Panc1 (cell line): Measurements from ENCODE around the gene CRLF2. TPM values are rescaled to one million over a fixed set of nuclear protein-coding genes. Genes with fewer than 3 reads are reported as not detected.
"Not testable (repeated sequence)": the region's sequence is repeated elsewhere in the genome, so short reads cannot be mapped to it uniquely, and the experiment has no call there.

ENCODE experiments used
- ATAC-seq: fragments of 200-7000 bp; cut with Tn5 transposase; 2 replicates; pipeline ENCODE4 v1.9.1; 2020; ENCODE audit warnings: mild to moderate bottlenecking, moderate library complexity
- BruUV-seq: library from RNA; stranded (reverse); fragments of 400-500 nt; replicated peaks from 2 replicates; lab custom pipeline; 2021; lab: Mats Ljungman, UMichigan
- CTCF ChIA-PET: fragments of 300-600 bp; sonication (Branson Sonifier 250); formaldehyde crosslinking; loops from one replicate; lab custom pipeline; 2022; ENCODE audit warnings: antibody characterized with exemption; lab: Charles Lee
- POLR2A ChIA-PET: fragments of 300-600 bp; sonication (Branson Sonifier 250); formaldehyde crosslinking; loops from one replicate; lab custom pipeline; 2022; ENCODE audit warnings: antibody characterized with exemption; lab: Charles Lee
- DNase-seq: peaks from one replicate; pipeline ENCODE4 v3.0.0-alpha.2; 2010; ENCODE audit warnings: low read depth, low spot score
- H3K27ac ChIP-seq: 2 replicates; pipeline ENCODE4 v1.5.1; 2011; ENCODE audit warnings: mild to moderate bottlenecking, low read length, inconsistent platforms
- H3K27me3 ChIP-seq: fragments of 200-500 bp; sonication (Bioruptor generic); 2 replicates; pipeline ENCODE4 v1.6.0; 2014; ENCODE audit warnings: low read length, inconsistent platforms; ENCODE audit not compliant: control insufficient read depth, insufficient read depth
- H3K36me3 ChIP-seq: fragments of 200-500 bp; sonication (Bioruptor generic); 2 replicates; pipeline ENCODE4 v1.5.1; 2014; ENCODE audit warnings: inconsistent platforms, mild to moderate bottlenecking, low read length, moderate library complexity; ENCODE audit not compliant: control insufficient read depth, insufficient read depth
- H3K4me1 ChIP-seq: 2 replicates; pipeline ENCODE4 v1.5.1; 2011; ENCODE audit warnings: inconsistent platforms, mild to moderate bottlenecking, low read length, moderate library complexity; ENCODE audit not compliant: control insufficient read depth, insufficient read depth
- H3K4me3 ChIP-seq, 2 experiments: 2 replicates each; pipeline ENCODE4 v1.5.1; 2011 to 2012; ENCODE audit warnings: low read depth in 2 of 2, low read length in 2 of 2, mild to moderate bottlenecking in 2 of 2, inconsistent platforms in 1 of 2, moderate library complexity in 1 of 2
- H3K9me3 ChIP-seq: fragments of 200-500 bp; sonication (Bioruptor generic); 2 replicates; pipeline ENCODE4 v1.5.1; 2014; ENCODE audit warnings: low read depth, mild to moderate bottlenecking, inconsistent platforms, low read length, moderate library complexity; ENCODE audit not compliant: control insufficient read depth, insufficient read depth
- CTCF ChIP-seq: fragments of 450-650 bp; IDR thresholded peaks from 2 replicates; pipeline ENCODE4 v1.5.1; 2017; ENCODE audit warnings: mild to moderate bottlenecking
- POLR2AphosphoS5 ChIP-seq: IDR thresholded peaks from 2 replicates; pipeline ENCODE4 v1.6.1; 2012; ENCODE audit warnings: mild to moderate bottlenecking, low read depth, low read length, moderate library complexity
- REST ChIP-seq, 2 experiments: IDR thresholded peaks; 2 replicates each; pipeline ENCODE4 v1.6.1; 2011 to 2012; ENCODE audit warnings: low read depth in 2 of 2, control low read depth in 1 of 2, low read length in 1 of 2, mild to moderate bottlenecking in 1 of 2, moderate library complexity in 1 of 2; ENCODE audit not compliant: insufficient read depth in 1 of 2
- SIN3A ChIP-seq: IDR thresholded peaks from 2 replicates; pipeline ENCODE4 v1.6.1; 2012; ENCODE audit warnings: low read depth, mild to moderate bottlenecking, low read length, moderate library complexity, borderline replicate concordance; ENCODE audit not compliant: insufficient read depth
- TCF7L2 ChIP-seq: IDR thresholded peaks from 2 replicates; pipeline ENCODE4 v1.6.1; 2011; ENCODE audit warnings: mild to moderate bottlenecking, low read depth, low read length, inconsistent platforms
- in situ Hi-C: cut with HindIII; loops from 2 replicates; pipeline ENCODE4 v1.10.0; 2016; ENCODE audit warnings: low sequenced_read_pairs, low pct_unique_long_range_greater_than_20kb
- intact Hi-C: fragments of 100-400 bp; cut with micrococcal nuclease; formaldehyde crosslinking; loops from one replicate; pipeline ENCODE4 v1.10.0; 2022; ENCODE audit not compliant: unreplicated experiment
- total RNA-seq: library from RNA; stranded (reverse); gene quantifications from one replicate; pipeline ENCODE4 v1.2.1, GENCODE V29; 2021; ENCODE audit not compliant: unreplicated experiment

CRLF2 gene
- total RNA-seq, 1 experiment from 2014 or later, result 0.67 TPM

GRCh38 chrX:1239681-1240142 lies 27.3 kb upstream of the CRLF2 start:
- TF ChIP-seq SIN3A, result no peak
- TF ChIP-seq POLR2AphosphoS5, result no peak
- TF ChIP-seq CTCF, result no peak
- no peak for TF ChIP-seq REST (IDR thresholded peaks at IDR 0.05; ENCODE audit: insufficient read depth in 1 of 2, low read depth in 2 of 2, low read length in 1 of 2)
- no peak for TF ChIP-seq TCF7L2
- BruUV-seq, result no TSS peak
- ChIA-PET POLR2A (no interaction called here), CTCF (no interaction called here)
- intact Hi-C loops (no loop called here), in situ Hi-C loops (no loop called here)
- no peak overlapping the region for H3K27ac ChIP-seq
- H3K4me1 ChIP-seq, result no peaks in the 10 kb centered on the region
- DNase-seq (no peak), ATAC-seq (no peak)
- no peak overlapping the region for H3K4me3 ChIP-seq
- H3K36me3 ChIP-seq, result no peaks in the 10 kb centered on the region
- H3K27me3 ChIP-seq, result no peaks in the 10 kb centered on the region
- no peaks in the 10 kb centered on the region for H3K9me3 ChIP-seq

DNA sequence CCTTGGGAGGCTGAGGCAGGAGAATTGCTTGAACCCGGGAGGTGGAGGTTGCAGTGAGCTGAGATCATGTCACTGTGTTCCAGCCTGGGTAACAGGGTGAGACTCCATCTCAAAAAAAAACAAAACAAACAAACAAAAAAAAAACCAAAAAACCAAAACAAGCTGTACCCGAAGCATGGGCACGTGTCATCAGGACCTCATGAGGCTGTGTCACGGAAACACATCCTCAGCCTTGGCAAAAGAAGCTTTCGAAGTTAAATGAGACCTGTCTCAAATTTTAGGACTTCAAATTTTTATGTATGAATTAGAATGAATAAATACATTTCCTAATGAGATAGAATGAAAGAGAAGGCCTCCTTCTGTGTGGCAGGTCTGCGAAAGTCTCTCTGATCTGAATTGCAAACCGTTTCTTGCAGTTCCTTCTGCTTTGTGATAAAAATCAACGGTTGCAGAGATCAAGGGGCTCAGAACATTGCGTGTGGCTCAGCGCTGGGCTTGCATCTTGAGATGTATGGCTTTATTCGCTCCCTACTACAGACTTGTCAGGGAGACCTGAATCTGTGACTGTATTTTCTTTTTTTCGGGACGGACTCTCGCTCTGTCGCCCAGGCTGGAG lies 19.5 kb upstream of the CRLF2 start:
- H3K27ac ChIP-seq, result no peak overlapping the region
- no TSS peak for BruUV-seq
- H3K27me3 ChIP-seq, result no peaks in the 10 kb centered on the region
- H3K4me3 ChIP-seq, result no peak overlapping the region
- TF ChIP-seq REST (IDR thresholded peaks at IDR 0.05; ENCODE audit: insufficient read depth in 1 of 2, low read depth in 2 of 2, low read length in 1 of 2) (no peak), SIN3A (no peak), TCF7L2 (no peak), POLR2AphosphoS5 (no peak), CTCF (no peak)
- no peaks in the 10 kb centered on the region for H3K9me3 ChIP-seq
- in situ Hi-C loops, result no loop called here
- DNase-seq (no peak), ATAC-seq (no peak)
- H3K4me1 ChIP-seq, result no peaks in the 10 kb centered on the region
- POLR2A ChIA-PET, result no interaction called here
- no peaks in the 10 kb centered on the region for H3K36me3 ChIP-seq
- CTCF ChIA-PET, result no interaction called here
- intact Hi-C loops, result no loop called here

DNA sequence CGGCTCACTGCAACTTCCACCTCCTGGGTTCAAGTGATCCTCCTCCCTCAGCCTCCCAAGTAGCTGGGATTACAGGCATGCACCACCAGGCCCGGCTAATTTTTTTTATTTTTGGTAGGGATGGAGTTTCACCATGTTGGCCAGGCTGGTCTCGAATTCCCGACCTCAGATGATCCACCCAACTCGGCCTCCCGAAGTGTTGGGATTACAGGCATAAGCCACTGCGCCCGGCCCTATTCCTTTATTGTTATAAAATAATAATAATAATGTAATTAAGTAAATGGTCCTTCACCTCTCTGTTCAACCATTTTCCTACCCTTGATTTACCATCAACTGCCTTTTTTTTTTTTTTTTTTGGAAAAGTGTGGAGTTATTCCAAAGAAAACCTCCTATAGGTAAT lies 15.7 kb upstream of the CRLF2 start:
- POLR2A ChIA-PET, DNase-seq, H3K4me1 ChIP-seq, CTCF ChIA-PET, intact Hi-C loops, H3K27ac ChIP-seq, H3K9me3 ChIP-seq, BruUV-seq, in situ Hi-C loops, H3K27me3 ChIP-seq, H3K36me3 ChIP-seq, H3K4me3 ChIP-seq, ATAC-seq: not testable (repeated sequence)
